ENCODE data around the gene ATG2A.

ATG2A gene

DNA sequence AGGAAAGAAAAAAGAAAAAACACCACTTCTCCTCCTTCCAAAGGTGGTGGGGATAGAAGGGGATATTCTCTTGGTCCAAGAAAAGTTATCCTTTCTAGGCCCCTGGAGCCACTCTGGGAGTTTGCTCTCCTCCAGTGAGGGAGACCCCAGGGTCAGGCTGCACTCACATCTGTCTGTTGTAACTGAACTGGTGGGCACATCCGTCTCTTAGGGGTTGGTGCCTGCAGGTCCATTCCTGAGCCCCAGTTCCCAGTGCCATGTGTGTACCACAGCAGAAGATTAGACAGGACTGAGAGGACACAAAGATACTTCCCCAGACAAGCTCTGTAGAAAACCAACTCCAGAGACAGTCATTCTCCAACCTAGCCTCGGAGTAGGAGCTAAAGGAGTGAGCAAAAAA lies 3.1 kb upstream of the ATG2A start:
- DNase-seq (ENCODE audit: low spot score), result no peak
- in situ Hi-C loops (cut with MboI; ENCODE audit: low pct_unique_long_range_greater_than_20kb, low sequenced_read_pairs, unreplicated experiment), result no loop called here
- TF ChIP-seq, protein P1, sequence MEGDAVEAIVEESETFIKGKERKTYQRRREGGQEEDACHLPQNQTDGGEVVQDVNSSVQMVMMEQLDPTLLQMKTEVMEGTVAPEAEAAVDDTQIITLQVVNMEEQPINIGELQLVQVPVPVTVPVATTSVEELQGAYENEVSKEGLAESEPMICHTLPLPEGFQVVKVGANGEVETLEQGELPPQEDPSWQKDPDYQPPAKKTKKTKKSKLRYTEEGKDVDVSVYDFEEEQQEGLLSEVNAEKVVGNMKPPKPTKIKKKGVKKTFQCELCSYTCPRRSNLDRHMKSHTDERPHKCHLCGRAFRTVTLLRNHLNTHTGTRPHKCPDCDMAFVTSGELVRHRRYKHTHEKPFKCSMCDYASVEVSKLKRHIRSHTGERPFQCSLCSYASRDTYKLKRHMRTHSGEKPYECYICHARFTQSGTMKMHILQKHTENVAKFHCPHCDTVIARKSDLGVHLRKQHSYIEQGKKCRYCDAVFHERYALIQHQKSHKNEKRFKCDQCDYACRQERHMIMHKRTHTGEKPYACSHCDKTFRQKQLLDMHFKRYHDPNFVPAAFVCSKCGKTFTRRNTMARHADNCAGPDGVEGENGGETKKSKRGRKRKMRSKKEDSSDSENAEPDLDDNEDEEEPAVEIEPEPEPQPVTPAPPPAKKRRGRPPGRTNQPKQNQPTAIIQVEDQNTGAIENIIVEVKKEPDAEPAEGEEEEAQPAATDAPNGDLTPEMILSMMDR (IDR thresholded peaks at IDR 0.05; ENCODE audit: extremely low read depth, insufficient read depth, missing control alignments), result no peak

DNA sequence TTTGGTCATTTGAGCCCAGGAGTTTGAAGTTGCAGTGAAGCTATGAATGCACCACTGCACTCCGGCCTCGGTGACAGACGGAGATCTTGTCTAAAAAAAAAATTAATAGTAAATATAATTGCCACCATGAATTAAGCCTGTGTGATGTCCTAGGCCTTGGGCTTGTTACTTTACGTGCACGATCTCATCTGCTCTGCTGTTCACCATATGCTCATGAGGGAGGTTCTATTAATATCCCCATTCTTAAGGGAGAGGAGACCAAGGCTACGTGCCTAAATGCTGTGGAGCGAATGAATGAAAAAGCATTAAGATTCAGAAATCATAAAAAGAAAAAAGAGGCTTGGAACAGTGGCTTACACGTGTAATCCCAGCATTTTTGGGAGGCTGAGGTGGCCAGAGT lies 2.6 kb upstream of the ATG2A start:
- in situ Hi-C loops (cut with MboI; ENCODE audit: low pct_unique_long_range_greater_than_20kb, low sequenced_read_pairs, unreplicated experiment), result no loop called here
- DNase-seq (ENCODE audit: low spot score), result no peak
- TF ChIP-seq, protein P1 (IDR thresholded peaks at IDR 0.05; ENCODE audit: extremely low read depth, insufficient read depth, missing control alignments), result no peak

DNA sequence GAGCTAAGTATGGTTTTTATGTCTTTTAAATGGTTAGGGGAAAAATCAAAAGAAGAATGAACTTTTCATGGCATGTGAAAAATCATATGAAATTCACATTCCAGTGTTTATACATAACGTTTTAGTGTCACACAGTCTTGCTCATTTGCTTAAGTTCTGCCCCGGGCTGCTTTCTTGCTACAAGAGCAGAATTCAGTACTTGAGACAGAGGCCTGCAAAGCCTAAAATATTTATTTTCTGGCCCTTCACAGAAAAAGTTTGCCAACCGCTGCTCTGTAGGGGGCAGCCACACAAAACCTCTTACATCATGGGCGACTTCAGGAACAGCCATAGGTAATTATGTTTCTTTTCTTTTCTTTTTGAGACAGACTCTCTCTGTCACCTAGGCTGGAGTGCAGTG lies 1.0 kb upstream of the ATG2A start:
- DNase-seq (ENCODE audit: low spot score), result no peak
- in situ Hi-C loops (cut with MboI; ENCODE audit: low pct_unique_long_range_greater_than_20kb, low sequenced_read_pairs, unreplicated experiment), result no loop called here
- TF ChIP-seq, protein P1 (IDR thresholded peaks at IDR 0.05; ENCODE audit: extremely low read depth, insufficient read depth, missing control alignments), result peak; percentile 48

- in situ Hi-C loops (cut with MboI; ENCODE audit: low pct_unique_long_range_greater_than_20kb, low sequenced_read_pairs, unreplicated experiment), result no loop called here
- no peak for DNase-seq (ENCODE audit: low spot score)
- TF ChIP-seq, protein P1 (IDR thresholded peaks at IDR 0.05; ENCODE audit: extremely low read depth, insufficient read depth, missing control alignments), result no peak
Measured at GRCh38 chr11:64917663-64917995, 620 bp upstream of the ATG2A start.

GRCh38 chr11:64916040-64916774 lies 802 bp downstream of the ATG2A start:
- DNase-seq (ENCODE audit: low spot score), result peak; percentile 73
- in situ Hi-C loops (cut with MboI; ENCODE audit: low pct_unique_long_range_greater_than_20kb, low sequenced_read_pairs, unreplicated experiment), result no loop called here
- TF ChIP-seq, protein P1 (IDR thresholded peaks at IDR 0.05; ENCODE audit: extremely low read depth, insufficient read depth, missing control alignments), result no peak

GRCh38 chr11:64915376-64915887 lies 1.6 kb downstream of the ATG2A start:
- no peak for DNase-seq (ENCODE audit: low spot score)
- in situ Hi-C loops (cut with MboI; ENCODE audit: low pct_unique_long_range_greater_than_20kb, low sequenced_read_pairs, unreplicated experiment), result no loop called here
- TF ChIP-seq, protein P1 (IDR thresholded peaks at IDR 0.05; ENCODE audit: extremely low read depth, insufficient read depth, missing control alignments), result no peak
